Glomerular endothelial cell (primary cell): Measurements from ENCODE around the gene ARHGAP21. TPM values are rescaled to one million over a fixed set of nuclear protein-coding genes. Genes with fewer than 3 reads are reported as not detected.

ENCODE experiments used
- DNase-seq: peaks from one replicate; pipeline ENCODE4 v3.0.0-alpha.2; 2011; ENCODE audit warnings: low read depth, low spot score; ENCODE audit errors: extremely low read depth
- total RNA-seq: library from RNA; depleted of rRNA; stranded (reverse); fragments of >200 nt; gene quantifications from 2 replicates; pipeline ENCODE4 v1.2.3, GENCODE V29; 2015

Gene ARHGAP21
- total RNA-seq, 1 donor from 2014 or later, result 70.8 TPM

GRCh38 chr10:24723386-24723787 is 300 bp downstream of the ARHGAP21 start:
- DNase-seq, result no peak

- no peak for DNase-seq
Observed at GRCh38 chr10:24722676-24723385, 856 bp downstream of the ARHGAP21 start.

DNA sequence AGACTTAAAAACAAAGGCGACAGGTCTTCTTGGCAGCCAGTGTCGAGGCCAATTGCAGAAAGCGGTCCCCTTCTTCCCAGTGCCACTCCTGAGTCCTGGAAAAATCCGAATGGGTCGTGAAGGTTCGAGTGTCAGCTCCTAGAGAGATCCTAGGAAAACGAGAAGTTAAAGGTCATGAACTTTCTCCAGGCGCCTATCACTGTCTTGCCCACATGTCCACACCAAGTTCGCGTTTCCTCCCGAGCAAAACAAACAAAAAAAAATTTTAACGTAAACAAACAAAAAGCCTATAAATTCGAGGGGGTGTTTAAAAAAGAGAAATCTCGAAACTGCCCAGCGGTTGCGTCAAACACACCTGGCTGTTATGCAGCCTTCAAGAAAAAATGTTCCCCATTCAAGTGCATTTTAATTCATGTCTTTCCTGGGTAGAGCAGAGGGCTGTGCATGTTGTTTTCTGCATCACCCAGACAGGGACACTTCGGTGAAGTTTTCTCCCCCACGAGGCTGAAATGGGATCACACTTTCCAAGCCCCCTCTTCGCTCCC is 1.5 kb downstream of the ARHGAP21 start:
- no peak for DNase-seq

DNA sequence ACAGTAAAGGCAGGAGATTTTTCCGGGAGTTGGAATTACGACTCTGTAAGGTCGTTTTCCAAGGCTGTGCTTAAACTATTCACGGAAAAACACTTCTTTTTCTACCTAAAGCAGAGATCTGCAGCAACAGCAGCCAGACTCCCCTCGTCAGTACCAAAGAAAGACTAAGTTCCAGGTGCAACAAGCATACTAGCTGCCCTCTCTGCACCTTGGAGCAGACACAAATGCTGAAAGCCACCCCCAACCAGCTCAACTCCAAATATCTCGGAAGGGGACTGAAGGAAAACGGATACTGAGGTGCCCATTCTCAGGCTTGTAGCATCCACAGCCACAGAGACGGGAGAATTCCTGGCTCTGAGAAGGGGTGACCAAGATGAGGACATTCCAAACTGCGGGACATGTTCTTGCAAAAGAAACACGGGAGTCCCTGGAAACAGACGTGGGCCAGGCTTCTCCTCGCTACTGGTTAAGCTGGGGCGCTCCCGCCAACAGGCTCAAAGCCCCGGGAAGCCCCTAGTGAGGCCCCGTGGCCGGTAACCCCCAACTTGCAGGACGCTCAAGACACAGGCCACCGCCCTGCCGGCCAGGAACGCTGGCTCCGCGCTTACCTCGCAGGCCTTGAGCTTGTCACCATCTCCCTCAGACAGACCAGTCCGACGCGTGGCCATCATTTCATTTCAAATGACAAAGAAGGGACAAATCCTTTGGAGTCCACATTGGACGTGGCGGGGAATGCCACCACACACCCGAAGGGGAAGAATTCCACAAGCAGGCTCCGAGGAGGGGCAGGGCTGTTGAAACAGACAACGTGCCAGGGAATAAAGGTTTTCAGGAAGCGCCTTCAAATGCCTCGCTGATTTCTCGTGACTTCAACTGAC is 2.2 kb downstream of the ARHGAP21 start:
- no peak for DNase-seq

- no peak for DNase-seq
Observed at GRCh38 chr10:24720096-24720495, 3.6 kb downstream of the ARHGAP21 start.

DNA sequence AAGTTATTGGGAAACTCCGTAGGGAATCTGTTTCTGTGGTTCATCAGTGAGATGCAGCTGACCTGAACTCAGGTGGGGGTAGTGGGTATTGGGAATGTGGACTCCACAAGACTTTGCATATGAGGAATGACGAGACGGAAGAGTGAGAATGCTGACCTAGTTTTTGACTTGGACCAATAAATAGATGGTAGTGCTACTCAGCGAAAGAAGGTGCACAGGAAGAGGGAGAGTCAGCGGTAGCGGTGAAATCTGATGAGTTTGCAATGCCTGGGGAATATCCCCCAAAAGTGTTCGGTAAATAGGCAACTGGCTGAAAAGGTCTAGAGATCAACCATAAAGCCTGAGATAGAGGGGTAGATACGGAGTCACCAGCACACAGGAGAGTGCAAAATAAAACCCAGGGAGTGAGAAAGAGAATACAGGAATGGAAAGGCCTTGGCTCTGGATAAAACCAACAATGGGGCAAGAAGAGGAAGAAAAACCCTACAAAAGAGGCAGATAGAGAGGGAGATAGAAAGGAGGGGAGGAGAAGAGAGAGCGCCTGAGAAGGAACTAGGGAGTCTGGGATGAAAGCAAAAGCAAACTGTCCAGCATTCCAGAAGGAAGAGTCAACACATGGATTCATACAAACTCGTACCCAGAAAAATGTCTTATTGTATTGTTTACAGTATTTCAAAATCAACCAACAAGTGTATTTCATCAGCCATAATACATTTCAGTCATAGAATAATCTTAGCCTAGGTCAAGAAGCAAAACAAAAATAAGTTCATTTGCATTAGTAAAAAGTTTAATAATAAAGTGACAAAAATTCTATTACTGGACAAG is 5.4 kb downstream of the ARHGAP21 start:
- DNase-seq, result no peak

DNA sequence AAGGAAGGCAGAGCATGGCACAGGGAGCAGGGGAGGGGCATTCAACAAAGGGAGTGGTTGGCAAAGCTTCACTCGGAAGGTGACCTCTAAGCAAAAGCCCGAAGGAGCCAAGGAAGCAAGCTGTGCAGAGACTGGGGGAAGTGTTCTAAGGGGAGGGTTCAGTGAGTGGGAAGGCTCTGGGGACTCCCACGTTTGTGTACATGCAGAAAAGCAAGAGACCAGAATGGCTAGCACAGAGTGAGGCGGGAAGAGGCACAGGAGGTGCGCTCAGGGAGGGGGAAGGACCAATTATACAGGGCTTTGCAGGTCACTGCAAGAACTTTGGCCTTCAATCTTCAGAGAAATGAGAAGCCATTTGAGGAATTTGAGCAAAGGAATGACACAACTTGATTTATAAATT is 7.4 kb downstream of the ARHGAP21 start:
- no peak for DNase-seq

GRCh38 chr10:24715246-24715769 is 8.4 kb downstream of the ARHGAP21 start:
- no peak for DNase-seq

- no peak for DNase-seq
Observed at GRCh38 chr10:24713086-24713485, 10.6 kb downstream of the ARHGAP21 start.

GRCh38 chr10:24711465-24711864 is 12.2 kb downstream of the ARHGAP21 start:
- no peak for DNase-seq

DNA sequence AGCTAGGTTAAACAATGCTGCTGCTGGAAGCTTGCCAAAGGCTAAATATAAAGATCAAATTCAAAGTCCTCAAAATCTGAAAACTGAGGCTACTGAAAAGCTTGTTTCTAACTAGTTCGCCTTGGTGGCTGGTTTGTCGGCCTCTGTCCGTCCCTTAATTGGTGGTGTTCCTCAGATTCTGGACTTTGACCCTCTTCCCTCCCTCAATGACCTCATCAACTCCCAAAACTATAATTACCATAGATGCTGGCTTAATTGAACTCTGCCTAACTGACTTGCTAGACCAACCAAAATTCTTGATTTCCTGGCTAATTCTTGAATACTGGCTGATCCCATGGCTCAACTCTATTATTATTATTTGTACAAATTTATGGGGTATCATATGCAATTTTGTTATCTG is 15.6 kb downstream of the ARHGAP21 start:
- no peak for DNase-seq

DNA sequence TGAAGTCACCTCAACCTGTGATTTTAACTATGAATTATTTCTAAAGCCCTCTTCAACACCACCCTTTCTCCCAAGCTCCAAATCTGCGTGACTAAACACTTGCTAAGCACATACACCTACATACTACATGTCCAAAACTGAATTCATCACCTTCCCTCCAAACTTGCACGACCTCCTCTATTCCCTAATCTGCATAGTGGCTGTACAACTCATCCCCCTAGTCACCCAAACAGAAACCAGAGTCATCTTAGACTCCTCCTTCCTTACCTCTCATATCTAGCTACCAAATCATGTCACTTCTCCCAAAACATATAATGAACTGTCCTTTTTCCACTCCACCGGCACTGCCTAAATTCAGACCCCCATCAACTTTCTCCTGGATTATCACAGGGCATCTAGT is 16.2 kb downstream of the ARHGAP21 start:
- DNase-seq, result no peak

DNA sequence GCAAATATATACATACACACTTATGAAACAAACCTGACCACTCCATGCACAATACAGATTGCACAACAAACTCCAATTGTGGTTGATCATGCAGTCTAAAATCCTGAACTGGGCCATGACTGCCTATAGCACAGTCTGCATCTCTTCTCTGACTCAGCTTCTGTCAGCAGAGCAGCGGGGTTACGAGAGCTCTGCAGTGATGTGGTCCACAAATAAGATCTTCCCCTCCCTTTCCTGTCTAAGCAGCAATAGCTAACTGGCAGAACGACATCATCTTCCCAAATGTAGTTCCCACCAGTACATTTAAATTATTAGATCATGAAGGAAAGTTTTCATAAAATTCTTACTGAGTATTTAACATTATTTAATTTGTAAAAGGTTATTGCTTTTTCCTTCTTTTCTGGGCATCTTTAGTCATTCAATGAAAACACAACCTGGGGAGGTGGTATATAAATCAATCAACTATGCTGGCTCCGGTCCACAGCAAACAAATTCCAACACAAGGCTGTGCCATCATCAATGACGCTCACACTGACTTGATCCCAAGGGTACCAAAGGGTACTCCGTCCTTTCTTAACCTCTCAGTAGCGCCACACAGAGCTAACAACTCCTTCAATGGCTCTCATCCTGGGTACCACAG is 17.1 kb downstream of the ARHGAP21 start:
- no peak for DNase-seq

DNA sequence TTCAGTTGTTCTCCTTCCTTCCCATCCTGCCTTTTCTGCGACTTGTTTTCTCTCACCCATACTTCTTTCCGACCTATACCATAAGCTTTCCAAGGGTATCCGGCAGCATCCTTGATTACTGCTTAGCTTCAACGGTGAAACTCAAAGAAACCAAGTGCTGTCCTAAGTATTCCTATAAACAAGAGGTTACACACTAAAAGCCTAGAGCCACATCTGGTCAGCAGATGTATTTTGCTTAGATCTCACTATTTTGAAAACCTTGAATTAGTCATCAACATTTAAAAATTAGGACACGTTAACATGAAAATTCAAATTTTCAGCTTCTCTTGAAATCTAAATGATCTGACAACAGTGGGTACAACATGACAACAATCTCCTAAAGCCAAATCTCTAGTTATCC is 20.0 kb downstream of the ARHGAP21 start:
- no peak for DNase-seq

DNA sequence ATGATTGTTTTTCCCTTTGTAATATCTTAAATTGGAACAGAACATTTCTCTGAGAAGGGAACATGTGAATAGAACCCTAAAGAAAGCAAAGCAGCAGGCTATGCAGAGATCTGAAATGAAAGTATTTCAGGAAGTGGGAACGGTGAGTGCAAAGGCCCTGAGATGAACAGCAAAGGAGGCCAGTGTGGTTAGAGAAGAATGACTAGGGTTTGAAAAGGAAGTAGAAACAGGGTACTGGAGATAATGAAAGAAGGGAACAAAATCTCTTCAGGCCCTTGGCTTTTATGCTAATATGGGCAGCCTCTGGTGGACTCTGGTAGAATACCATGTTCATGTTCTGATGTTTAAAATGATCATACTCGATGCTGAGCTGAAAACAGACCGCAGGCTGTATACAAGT is 22.2 kb downstream of the ARHGAP21 start:
- DNase-seq, result no peak

GRCh38 chr10:24700948-24701347 is 22.7 kb downstream of the ARHGAP21 start:
- DNase-seq, result no peak

DNA sequence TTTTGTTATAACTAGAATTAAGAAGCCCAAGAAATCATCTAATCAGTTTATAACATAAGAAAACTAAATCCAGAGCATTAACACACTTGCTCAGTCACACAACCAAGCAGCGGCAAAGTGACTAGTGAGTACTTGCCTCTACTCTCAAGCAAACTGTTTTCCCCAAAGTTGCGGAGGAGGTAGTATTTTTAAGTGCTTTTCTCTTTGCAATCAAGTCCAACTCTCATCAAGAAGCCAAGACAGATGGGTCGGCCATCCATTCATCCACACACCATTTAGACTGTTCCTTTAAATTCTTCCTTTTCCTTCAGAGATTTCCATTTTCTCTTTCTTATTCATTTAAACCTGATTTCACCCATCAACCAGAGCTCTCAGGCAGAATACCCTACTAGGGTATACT is 25.4 kb downstream of the ARHGAP21 start:
- no peak for DNase-seq

- no peak for DNase-seq
Observed at GRCh38 chr10:24697080-24697479, 26.6 kb downstream of the ARHGAP21 start.

DNA sequence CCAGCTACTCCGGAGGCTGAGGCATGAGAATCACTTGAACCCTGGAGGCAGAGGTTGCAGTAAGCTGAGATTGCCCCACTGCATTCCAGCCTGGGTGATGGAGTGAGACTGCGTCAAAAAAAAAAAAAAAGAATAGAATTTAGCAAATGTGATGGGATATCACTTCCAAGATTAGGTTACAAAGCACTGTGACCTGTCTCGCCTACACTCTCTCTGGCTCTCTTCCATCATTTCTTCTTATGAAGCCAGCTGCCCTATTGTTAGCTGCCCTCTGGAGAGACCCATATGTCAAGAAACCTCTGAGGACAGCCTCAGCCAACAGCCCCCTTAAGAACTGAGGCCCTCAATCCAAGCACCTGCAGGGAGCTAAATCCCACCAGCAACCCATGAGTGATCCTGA is 28.2 kb downstream of the ARHGAP21 start:
- no peak for DNase-seq

- DNase-seq, result no peak
Observed at GRCh38 chr10:24694086-24694485, 29.6 kb downstream of the ARHGAP21 start.
